ENCODE measurements around the gene TMEM184A.
"Not testable (repeated sequence)": the region's sequence is repeated elsewhere in the genome, so short reads cannot be mapped to it uniquely, and the experiment has no call there.

Gene TMEM184A

DNA sequence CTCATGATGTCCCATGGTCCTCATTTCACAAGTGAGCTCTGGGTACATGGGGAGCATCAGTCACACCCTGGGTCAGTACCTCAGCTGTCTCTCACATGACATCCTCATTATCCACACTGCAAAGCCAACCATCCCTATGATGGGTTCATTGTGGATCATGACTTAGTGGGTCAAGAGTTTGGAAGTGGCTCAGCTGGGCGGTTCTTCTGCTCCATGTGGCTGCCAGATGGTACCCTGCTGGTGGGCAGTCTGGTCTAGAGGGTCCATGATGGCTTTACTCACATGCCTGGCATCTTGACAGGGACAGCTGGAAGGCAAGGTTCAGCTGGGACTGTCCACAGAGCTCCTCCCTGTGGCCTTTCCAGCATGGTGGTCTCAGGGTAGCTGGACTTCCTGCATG is 33.0 kb upstream of the TMEM184A start:
- DNase-seq, result no peak

DNA sequence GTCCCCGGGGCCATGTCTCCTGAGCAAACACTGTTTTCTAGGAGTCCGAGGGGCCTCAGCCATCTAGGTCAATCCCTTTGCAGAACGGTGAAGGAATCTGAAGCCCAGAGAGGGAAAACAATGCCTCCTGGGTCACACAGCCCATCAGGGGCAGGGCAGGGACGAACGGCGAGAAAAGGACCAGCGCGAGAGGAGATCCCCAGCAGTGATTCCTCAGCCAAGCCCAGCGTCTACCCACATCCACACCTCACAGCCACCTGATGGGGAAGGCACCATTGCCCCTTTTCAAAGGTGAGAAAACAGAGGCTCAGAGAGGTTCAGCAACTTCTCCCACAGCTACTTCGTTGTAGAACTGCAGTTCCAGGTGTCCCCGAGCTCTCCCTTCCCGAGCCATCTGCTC is 31.7 kb upstream of the TMEM184A start:
- DNase-seq, result no peak

DNA sequence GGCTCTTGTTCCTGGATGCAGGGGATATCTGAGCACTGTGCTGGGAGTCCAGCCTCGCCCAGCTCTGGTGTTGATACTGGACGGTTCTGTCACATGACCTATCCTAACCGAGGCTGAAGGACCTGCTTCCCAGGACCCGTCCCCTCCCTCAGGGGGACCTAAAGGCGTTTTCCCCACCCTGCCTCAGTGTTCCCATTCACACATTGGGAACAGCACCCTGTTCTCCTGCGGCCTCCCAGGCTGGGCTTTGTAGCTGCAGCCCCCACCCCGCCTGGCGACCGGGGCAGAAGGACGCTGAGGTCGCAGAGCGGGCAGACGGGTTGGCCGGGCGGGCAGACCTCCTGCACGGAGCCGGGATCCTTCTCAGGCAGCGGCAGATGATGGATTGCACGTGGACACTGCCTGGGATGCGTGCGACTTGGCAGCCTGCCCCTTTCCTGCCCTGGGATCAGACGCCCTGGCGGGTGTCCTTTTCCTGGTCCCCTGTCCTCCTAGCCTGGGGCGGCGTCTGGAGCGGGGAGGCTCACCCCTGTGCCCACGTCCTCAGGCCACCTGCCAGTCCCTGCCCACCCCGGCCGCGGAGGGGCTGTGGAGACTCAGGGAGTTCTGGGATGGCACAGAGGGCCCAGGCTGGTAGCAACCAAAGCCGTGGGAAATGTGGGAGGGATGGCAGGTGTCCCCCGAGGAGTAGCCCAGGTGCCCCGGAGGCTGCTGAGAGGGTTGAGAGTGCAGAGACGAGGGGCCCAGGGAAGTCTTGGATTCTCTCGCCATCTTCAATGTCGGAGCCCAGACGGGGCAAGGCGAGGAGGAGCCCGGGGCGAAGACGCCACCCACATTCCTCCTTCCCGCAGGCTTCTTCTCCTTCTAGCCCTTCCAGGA is 31.1 kb upstream of the TMEM184A start:
- no peak for DNase-seq

DNA sequence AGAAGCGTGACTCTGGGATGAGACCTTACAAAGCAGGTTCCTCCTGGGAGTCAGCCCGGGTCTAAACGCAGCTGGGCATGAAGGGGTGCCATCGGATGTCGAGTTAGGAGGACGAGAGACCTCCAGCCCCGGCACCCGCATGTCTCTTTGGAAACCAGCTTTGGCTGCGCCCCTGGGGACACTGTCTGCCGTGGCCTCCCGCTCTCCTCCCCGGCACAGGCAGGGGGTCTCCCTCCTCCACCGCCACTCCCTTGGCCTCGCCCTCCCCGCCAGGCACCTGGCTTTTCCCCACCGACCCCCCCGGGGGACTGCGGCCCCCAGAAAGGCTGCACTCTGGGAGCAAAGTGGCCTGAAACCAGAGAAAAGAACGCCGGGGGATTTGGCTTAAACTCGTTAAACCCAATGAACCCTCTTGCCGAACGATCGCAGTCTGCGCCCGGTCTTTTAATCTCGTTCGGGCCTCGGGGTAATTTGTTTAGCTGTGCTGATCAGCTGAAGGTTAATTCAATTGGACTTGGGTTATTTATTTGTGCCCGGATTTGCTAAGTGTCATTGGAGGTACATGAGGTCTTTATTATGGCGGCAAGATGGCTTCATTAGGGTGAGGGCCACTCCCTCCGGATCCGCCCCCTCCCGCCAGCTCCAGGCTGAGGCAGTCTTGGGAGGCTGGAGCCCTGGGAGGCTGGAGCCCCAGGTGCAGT is 30.3 kb upstream of the TMEM184A start:
- DNase-seq, result no peak

DNA sequence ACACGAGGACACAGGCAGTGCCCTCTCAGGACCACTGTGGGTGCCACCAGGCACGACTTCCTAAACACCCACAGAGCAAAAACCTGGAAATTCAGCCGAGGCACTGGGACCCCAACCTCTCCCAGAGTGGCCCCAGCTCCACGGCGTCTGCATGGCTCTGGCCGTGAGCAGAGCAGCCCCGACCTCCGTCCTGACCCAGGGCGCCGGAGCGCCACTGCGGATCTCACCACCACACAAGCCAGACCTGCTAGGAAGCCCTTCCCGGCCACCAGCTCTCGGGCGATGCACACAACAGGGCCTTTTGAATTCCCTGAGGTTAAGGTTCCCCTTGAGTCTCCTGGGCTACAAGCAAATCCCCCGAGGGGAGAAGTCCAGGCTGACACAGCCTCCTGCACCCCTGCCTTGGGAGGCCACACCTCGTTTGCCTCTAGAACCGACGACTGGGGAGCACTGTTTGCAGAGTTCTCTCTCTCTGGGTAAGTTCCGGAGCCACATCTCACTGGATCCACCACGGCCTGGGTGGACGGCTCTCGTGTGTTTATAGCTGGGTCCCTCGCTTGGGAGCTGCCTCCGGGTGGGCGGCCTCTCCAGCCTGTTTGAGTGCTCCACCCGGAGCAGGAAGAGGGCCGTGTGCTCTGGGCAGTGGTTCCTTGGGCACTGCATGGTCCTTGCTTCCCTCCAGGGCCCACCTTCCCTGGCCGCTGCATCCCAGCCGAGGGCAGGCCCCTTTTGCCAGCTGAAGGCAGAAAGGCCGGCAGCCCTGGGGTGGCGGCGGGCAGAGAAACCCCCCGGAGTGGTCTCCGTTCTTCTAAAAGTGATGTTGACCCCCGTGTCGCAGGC is 29.4 kb upstream of the TMEM184A start:
- no peak for DNase-seq

DNA sequence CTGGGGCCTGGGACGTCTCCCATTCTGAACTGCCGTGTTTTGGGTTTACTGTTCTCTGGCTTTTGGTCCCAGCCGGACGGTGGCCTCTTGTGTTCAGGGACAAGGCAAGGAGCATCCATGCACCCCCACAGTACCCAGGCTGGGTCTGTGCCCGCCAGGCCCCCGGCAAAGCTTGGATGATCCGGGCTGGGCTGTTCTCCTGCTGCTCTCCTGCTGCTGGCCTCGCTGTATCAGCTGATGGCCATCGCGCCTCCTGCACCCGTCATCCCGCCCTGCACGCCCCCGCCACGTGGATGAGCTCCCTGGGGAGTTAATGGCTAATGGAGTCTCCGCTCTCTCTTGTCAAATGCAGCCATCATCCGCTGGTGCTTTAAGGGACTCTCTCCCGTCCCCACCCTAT is 28.7 kb upstream of the TMEM184A start:
- no peak for DNase-seq

DNA sequence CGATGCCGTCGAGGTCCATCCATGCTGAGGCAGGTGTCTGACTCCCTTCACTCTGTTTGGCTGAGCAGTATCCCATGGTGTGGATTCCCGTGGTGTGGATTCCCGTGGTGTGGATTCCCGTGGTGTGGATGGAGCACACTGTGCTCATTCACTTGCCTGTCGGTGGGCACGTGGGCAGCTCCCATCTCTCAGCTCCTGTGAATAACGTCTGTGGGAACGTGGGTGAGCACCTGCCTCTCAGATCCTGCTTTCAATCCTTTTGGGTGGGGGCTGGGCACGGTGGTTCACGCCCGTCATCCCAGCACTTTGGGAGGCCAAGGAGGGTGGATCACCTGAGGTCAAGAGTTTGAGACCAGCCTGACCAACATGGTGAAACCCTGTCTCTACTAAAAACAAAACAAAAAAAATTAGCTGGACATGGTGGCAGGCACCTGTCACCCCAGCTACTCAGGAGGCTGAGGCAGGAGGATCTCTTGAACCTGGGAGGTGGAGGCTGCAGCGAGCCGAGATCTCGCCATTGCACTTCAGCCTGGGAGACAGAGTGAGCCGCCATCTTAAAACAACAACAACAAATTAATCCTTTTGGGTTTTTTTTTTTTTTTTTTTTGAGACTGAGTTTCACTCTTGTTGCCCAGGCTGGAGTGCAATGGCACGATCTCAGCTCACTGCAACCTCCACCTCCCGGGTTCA is 27.4 kb upstream of the TMEM184A start:
- not testable (repeated sequence) for DNase-seq

DNA sequence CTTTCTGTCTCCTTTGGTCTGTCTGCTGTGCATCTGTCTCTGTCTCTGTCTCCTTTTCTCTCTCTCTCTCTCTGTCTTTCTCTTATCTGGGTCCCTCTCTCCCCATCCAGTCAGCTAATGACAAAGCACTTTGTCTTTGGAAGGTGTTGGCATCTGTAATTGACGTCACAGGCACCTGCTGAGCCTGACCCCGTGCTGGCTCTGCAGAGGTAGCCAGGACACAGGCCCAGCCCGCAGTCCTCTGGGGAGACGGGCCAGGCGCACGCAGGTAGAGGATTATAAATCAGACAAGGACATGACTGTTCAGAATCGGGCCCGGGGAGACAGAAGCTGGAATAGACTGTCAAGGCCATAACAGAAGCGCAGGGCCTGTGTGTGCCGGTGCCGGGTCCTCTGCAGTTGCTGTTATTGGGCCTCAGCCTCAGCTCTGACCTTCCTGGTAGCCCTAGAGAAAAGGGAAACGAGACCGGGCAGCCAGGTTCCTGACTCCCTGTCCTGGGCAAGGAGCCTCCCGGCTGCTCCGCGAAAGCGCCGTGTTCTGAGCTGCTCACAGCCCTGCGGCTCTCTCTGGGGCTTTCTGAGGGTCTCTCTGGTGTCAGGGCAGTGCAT is 24.5 kb upstream of the TMEM184A start:
- DNase-seq, result no peak

DNA sequence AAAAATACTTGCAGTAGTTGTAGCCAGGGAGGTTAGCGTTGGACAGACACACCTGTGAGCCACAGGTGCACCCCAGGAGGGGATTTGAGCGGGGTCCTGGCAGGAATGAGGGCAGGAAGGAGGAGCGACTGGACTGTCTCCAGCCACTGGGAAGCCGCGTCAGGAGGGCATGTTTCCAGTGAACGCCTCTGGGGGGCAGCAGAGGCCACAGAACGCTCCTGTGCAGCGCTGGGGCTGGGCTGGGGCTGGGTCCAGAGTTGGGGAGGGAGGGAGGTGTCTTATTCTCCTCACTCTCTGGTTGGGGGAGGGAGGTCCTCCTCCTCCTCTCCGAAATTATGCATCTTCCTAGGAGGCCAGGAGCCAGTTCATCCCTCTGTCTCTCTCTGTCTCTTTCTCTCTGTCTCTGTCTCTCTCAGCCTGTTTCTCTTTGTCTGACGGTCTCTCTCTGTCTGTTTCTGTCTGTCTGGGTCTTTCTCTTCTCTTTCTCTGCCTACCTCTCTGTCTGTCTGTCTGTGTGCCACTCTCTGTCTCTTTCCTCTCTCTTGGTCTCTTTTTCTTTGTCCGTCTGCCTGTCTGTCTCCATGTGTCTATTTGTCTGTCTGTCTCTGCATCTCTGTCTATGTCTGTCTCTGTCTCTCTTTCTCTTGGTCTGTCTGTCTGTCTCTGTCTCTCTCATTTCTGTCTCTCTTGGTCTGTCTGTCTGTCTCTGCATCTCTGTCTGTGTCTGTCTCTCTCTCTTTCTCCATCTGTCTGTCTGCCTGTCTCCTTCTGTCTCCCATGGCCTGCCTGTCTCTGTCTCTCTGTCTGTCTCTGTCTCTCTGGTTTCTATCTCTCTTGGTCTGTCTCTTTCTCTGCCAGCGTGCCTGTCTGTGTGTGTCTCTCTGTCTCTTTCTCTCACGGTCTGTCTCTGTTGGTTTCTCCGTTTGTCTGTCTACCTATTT is 23.7 kb upstream of the TMEM184A start:
- DNase-seq, result peak; percentile 76

DNA sequence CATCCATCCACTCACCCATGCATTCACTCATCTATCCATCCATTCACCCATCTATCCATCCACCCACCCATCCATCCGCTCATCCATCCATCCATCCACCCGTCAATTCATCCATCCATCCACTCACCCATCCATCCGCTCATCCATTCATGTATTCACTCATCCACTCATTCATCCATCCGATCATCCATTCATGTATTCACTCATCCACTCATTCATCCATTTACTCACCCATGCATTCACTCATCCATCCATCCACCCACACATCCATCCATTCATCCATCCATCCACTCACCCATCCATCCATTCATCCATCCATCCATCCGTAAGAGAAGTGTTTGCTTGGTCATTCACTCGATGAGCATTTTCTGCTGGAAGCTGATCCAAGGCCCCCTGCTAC is 22.5 kb upstream of the TMEM184A start:
- DNase-seq, result no peak

DNA sequence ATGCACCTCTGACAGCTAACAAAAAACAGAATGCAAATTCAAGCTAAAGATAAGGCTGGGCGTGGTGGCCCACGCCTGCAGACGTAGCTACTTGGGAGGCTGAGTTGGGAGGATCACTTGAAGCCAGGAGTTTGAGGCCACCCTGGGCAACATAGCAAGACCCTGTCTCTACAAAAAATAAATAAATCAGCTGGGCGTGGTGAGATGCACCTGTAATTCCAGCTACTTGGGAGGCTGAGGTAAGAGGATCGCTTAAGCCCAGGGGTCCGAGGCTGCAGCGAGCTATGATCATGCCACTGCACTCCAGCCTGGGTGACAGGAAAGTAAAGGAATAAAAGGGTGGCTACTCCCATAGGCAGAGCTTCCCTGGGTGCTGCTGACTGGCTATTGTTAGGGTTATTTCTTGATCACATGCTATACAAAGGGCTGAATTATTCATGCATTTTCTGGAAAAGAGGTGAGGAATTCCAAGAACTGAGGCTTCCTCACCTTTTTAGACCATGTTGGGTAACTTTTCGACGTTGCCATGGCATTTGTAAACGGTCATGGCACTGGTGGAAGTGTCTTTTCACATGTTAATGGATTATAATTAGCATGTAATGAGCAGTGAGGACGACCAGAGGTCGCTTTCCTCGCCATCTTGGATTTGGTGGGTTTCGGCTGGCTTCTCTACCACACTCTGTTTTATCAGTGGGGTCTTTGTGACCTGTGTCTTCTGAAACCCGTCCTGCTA is 20.7 kb upstream of the TMEM184A start:
- no peak for DNase-seq

DNA sequence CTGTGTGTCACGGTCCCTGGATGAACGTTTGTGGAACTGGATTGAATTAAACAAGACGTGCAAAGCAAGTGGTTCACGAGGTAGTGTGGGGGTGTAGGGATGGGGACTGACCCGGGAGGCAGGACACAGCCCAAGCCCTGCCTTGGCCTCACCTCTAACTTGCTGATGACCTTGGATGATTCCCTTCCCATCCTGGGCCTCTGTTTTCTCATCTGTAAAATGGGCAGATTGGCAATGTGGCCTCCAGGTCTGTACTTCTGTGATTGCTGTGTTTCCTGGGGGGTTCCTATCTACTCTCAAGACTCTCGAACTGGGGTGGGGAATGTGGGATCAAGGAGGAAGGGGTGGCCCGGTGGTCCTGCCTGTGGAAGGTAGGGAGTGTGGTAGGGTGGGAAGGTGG is 19.8 kb upstream of the TMEM184A start:
- no peak for DNase-seq

DNA sequence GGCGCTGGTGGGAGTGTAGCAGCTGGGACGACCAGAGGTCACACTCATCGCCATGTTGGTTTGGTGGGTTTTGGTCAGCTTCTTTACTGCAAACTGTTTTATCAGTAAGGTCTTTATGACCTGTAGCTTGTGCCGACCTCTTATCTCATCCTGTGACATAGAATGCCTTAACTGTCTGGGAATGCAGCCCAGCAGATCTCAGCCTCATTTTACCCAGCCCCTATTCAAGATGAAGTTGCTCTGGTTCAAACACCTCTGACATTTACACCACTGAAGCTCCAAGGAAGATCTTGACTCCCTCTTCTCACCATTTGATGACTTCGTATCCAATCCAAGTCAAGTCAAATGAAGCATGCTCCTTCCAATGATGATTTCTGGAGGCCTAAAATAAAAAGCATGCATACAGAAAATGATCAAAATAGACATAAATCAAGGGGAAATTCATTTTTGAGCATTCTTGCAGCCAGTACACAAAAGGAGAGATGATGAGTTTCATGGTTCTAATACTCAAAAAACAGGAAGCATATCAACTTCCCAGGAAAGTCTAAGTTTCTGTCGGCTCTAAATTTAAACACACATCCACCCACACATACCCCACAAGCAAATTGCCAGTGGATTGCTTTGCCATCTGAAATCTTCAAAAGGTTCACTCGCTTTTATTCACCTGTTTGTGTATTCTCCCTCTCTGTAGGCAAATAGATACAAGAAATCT is 16.3 kb upstream of the TMEM184A start:
- no peak for DNase-seq

DNA sequence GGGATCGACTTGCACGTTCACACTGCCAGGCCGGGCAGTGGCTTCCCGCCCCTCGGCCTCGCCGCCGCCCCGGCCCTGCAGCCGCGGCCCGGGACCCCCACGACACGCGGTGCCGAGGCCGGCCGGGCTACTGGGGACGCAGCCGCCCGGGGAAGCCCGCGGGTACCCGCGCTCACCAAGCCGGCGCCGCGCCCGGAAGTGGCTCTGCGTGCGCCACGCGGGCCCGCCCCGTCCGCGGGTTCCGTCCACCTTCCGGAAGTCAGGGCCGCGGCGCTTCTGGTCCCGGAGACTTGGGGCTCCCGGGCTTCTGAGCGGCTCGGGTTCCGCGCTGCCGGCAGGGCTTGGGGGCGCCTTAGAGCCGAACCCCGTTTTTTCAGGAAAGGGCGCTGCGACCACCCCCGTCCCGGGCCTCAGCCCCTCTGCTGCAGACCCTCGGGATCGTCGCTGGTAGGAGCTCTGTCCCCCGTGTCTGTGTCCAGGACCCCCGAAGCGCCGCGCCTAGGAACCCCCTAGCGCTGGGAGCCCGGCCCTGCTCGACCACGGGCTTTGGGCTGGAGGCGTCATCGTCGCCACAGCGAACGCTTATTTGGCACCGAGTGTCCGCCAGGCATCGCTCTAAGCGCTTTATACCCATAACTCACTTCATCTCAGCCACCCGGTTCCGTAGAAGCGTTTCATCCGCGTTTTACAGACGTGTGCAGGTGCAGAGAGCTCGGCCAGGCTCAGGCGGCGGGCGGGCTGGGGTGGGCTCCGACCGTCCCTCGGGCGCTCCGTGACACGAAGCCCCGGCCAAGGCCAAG is 14.0 kb upstream of the TMEM184A start, which contains the start of gene PSMG3:
TSS of gene PSMG3 (minus strand) at position 200 of the 800 bp plus-strand sequence. CDS start 693 bp downstream, outside the sequence.
- peak; percentile 92 for DNase-seq

DNA sequence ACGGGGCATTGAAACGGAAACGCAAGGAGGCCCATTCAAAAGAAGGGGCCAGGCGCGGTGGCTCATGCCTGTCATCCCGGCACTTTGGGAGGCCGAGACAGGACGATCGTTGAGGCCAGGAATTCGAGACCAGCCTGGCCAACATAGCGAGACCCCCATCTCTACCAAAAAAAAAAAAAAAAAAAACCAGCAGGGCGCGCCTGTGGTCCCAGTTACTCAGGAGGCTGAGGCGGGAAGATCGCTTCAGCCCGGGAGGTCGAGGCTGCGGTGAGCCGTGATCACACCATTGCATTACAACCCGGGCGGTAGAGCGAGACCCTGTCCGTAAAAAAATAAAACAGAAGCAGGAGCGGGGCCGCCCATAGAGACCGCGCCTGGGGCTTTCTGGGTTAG is 13.4 kb upstream of the TMEM184A start:
- DNase-seq, result no peak

DNA sequence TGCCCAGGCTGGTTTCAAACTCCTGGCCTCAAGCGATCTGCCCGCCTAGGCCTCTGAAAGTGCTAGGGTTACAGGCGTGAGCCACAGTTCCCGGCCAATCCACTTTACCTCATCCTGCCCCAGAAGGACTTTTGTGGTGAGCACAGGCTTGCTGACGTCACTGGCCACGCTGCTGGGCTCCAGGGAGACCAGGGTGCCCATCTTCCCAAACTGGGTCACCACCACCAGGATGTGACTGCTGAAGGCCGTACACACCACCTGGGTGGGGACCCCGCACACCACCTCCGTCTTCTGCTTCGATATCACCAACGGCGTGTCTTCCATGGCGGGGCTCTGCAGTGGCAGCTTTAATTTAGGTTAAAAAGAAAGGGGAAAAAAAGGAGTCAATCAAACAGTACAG is 13.0 kb upstream of the TMEM184A start:
- no peak for DNase-seq

DNA sequence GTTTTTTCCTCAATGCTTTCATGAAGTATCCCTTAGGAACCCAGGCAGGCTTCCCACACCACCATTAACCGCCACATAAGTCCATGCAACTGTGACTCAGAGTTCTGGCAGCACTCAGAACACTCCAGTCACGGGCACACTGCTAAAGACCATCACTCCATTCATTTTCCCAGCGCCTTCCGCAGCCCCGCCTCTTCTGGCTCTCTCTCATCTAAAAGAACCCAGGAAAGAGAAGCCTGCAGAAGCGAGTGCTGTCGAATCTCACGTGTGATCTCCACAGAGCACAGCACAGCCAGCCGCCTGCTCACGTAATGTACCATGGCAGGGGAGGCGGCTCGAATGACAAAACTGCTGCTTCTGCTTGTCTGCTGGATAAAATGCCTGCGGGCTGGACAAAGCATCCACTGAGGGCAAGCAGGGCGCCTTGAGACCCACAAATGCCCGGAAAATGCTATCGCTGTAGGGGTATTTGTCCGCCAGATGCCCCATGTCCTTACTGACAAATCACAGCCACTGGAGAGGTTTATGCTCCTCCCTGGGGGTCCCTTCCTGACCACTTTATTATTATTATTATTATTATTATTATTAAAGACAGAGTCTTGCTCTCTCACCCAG is 12.0 kb upstream of the TMEM184A start:
- DNase-seq, result no peak

DNA sequence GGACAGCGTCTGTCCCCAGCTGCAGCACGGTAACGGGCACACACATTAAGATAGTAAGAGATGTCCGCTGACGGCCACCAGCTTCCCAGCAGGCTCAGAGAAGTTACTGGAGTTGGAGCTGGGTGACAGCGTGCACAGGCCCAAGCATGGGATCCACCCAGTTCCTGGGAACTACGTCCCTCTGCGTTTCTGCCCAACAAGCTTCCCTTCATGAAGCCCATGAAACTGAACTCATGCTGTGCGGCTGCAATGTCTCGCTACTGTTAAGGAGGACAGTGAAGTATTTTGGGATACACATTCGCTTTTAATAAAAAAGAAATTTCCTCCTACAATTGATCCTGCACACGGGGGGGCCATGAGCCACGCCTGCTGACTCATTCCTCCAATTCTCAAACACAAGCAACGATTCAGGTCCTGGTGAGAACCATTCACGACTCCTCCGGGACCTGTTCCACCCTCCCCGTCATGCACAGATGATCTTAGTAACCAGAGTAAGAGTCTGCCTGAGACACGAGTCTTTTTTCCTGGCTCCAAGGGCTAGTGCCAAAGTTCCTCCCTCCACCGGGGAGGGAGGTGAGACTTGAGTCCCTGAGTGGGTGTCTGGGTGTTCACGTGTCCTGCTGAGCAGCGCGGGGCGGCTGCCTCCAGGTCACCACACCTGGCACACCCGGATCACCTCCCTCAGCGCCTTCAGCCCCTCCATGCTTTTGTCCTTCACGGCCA is 11.2 kb upstream of the TMEM184A start:
- DNase-seq, result no peak

All from stimulated activated CD4-positive, alpha-beta T cell treated with anti-CD3 and anti-CD28 coated beads, Interleukin-4, amount 100 ng/mL, for 1 hour (primary cell).